HepG2 (cell line): ENCODE data around the gene SSTR5. TPM values are rescaled to one million over a fixed set of nuclear protein-coding genes. Genes with fewer than 3 reads are reported as not detected.

Source experiments
- BHLHE40 ChIP-seq: IDR thresholded peaks from 2 replicates; pipeline ENCODE4 v1.6.1; 2011; ENCODE audit warnings: low read length, improper control_type of control experiment
- BRCA1 ChIP-seq: sonication (generic); formaldehyde crosslinking; IDR thresholded peaks from 2 replicates; pipeline ENCODE4 v1.4.0; 2020; ENCODE audit warnings: missing genetic modification reagents
- EEA1 ChIP-seq: sonication (generic); formaldehyde crosslinking; IDR thresholded peaks from 2 replicates; pipeline ENCODE4 v1.5.1; 2020; ENCODE audit warnings: mild to moderate bottlenecking, missing genetic modification reagents, borderline replicate concordance
- HOXA5 ChIP-seq: sonication (generic); formaldehyde crosslinking; IDR thresholded peaks from 2 replicates; pipeline ENCODE4 v1.4.0; 2020; ENCODE audit warnings: missing genetic modification reagents
- HOXA9 ChIP-seq: sonication (generic); formaldehyde crosslinking; IDR thresholded peaks from 2 replicates; pipeline ENCODE4 v1.8.1; 2022; ENCODE audit warnings: missing genetic modification reagents, mild to moderate bottlenecking, moderate library complexity, borderline replicate concordance
- IKZF1 ChIP-seq: fragments of 450-650 bp; IDR thresholded peaks from 2 replicates; pipeline ENCODE4 v1.7.1; 2016
- NCOA5 ChIP-seq: sonication (generic); formaldehyde crosslinking; IDR thresholded peaks from 2 replicates; pipeline ENCODE4 v1.4.0; 2020; ENCODE audit warnings: missing genetic modification reagents
- NONO ChIP-seq, 2 experiments: fragments of 450-650 bp in 1 of 2; sonication (generic) in 1 of 2; formaldehyde crosslinking in 1 of 2; IDR thresholded peaks in 1 of 2; conservative IDR thresholded peaks in 1 of 2; 2 replicates each; pipeline versions ENCODE4 v1.6.1 to v1.8.0; 2017 to 2022; ENCODE audit warnings: mild to moderate bottlenecking in 1 of 2, missing genetic modification reagents in 1 of 2, moderate library complexity in 1 of 2
- PHF8 ChIP-seq: sonication (generic); formaldehyde crosslinking; IDR thresholded peaks from 2 replicates; pipeline ENCODE4 v1.5.0; 2020; ENCODE audit warnings: missing genetic modification reagents
- RXRA ChIP-seq: sonication (generic); formaldehyde crosslinking; IDR thresholded peaks from 2 replicates; pipeline ENCODE4 v1.5.1; 2020; ENCODE audit warnings: missing genetic modification reagents
- SETDB1 ChIP-seq: sonication (generic); formaldehyde crosslinking; IDR thresholded peaks from 2 replicates; pipeline ENCODE4 v1.5.1; 2020; ENCODE audit warnings: missing genetic modification reagents, mild to moderate bottlenecking, borderline replicate concordance
- YEATS4 ChIP-seq: sonication (generic); formaldehyde crosslinking; IDR thresholded peaks from 2 replicates; pipeline ENCODE4 v1.4.0; 2020; ENCODE audit warnings: missing genetic modification reagents, borderline replicate concordance
- ZBTB42 ChIP-seq: sonication (generic); formaldehyde crosslinking; IDR thresholded peaks from 2 replicates; pipeline ENCODE4 v1.5.0; 2020; ENCODE audit warnings: mild to moderate bottlenecking, missing genetic modification reagents
- ZNF143 ChIP-seq: sonication (generic); formaldehyde crosslinking; IDR thresholded peaks from 2 replicates; pipeline ENCODE4 v1.4.0; 2020; ENCODE audit warnings: missing genetic modification reagents
- ZNF878 ChIP-seq: sonication (generic); formaldehyde crosslinking; IDR thresholded peaks from 2 replicates; pipeline ENCODE4 v1.8.1; 2023; ENCODE audit warnings: mild to moderate bottlenecking, missing genetic modification reagents, moderate library complexity
- ZNF891 ChIP-seq: sonication (generic); formaldehyde crosslinking; IDR thresholded peaks from 2 replicates; pipeline ENCODE4 v1.5.0; 2020; ENCODE audit warnings: mild to moderate bottlenecking, missing genetic modification reagents
- polyA plus RNA-seq, 8 experiments: library from polyadenylated mRNA; depleted of rRNA in 3 of 8; stranded (reverse) in 7 of 8; unstranded in 1 of 8; fragments of >200 nt; fragmentation: Illumina TruSeq in 4 of 8; extraction: Trizol in 4 of 8; gene quantifications; 2 replicates each; pipeline versions ENCODE4 v1.2.1 to v1.2.3, GENCODE V29; 2011 to 2016; ENCODE audit warnings: low read depth in 4 of 8, missing spikeins in 1 of 8, mixed read lengths in 1 of 8; ENCODE audit not compliant: insufficient read depth in 1 of 8
- total RNA-seq, 5 experiments: library from RNA; depleted of rRNA; stranded (reverse); fragments of >200 nt; fragmentation: Illumina TruSeq; extraction: Trizol; gene quantifications; 2 replicates each; pipeline ENCODE4 v1.2.3, GENCODE V29; 2016; ENCODE audit warnings: low read depth in 1 of 5
- TF ChIP-seq, protein P1 (sequence below): sonication (generic); formaldehyde crosslinking; IDR thresholded peaks from 2 replicates; pipeline ENCODE4 v1.4.0; 2020; ENCODE audit warnings: missing genetic modification reagents
- TF ChIP-seq, protein P2 (sequence below): sonication (generic); formaldehyde crosslinking; IDR thresholded peaks from 2 replicates; pipeline ENCODE4 v1.8.0; 2022; ENCODE audit warnings: mild to moderate bottlenecking, missing genetic modification reagents
- TF ChIP-seq, protein P3 (sequence below): sonication (generic); formaldehyde crosslinking; IDR thresholded peaks from 2 replicates; pipeline ENCODE4 v1.4.0; 2020; ENCODE audit warnings: missing genetic modification reagents

Gene SSTR5
- total and polyA plus RNA-seq, 2 of the 13 experiments (the other 11 are each of a cell fraction or from before 2014, with no cell fraction given), result 0.20 to 0.49 TPM

- TF ChIP-seq, protein P1, sequence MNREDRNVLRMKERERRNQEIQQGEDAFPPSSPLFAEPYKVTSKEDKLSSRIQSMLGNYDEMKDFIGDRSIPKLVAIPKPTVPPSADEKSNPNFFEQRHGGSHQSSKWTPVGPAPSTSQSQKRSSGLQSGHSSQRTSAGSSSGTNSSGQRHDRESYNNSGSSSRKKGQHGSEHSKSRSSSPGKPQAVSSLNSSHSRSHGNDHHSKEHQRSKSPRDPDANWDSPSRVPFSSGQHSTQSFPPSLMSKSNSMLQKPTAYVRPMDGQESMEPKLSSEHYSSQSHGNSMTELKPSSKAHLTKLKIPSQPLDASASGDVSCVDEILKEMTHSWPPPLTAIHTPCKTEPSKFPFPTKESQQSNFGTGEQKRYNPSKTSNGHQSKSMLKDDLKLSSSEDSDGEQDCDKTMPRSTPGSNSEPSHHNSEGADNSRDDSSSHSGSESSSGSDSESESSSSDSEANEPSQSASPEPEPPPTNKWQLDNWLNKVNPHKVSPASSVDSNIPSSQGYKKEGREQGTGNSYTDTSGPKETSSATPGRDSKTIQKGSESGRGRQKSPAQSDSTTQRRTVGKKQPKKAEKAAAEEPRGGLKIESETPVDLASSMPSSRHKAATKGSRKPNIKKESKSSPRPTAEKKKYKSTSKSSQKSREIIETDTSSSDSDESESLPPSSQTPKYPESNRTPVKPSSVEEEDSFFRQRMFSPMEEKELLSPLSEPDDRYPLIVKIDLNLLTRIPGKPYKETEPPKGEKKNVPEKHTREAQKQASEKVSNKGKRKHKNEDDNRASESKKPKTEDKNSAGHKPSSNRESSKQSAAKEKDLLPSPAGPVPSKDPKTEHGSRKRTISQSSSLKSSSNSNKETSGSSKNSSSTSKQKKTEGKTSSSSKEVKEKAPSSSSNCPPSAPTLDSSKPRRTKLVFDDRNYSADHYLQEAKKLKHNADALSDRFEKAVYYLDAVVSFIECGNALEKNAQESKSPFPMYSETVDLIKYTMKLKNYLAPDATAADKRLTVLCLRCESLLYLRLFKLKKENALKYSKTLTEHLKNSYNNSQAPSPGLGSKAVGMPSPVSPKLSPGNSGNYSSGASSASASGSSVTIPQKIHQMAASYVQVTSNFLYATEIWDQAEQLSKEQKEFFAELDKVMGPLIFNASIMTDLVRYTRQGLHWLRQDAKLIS (CRISPR knock-in tag), result peak; percentile 85; the same call in 1 of the 2 replicates
- TF ChIP-seq BRCA1 (CRISPR knock-in tag), result peak; percentile 83; the same call in 1 of the 2 replicates
- TF ChIP-seq ZNF878, result peak; percentile 97
- peak; percentile 95 for TF ChIP-seq SETDB1
- no peak for TF ChIP-seq NCOA5
- peak; percentile 42 for TF ChIP-seq PHF8
- TF ChIP-seq HOXA5 (CRISPR knock-in tag), result 0 out of 2 replicates have a peak, but pooled peaks have one; percentile 64
- TF ChIP-seq NONO (IDR thresholded peaks at IDR 0.05), result no peak
- TF ChIP-seq NONO (CRISPR knock-in tag; conservative IDR thresholded peaks at IDR 0.05), result no peak
- TF ChIP-seq ZBTB42 (CRISPR knock-in tag), result peak; percentile 75
- TF ChIP-seq EEA1 (CRISPR knock-in tag), result peak; percentile 88; the same call in 1 of the 2 replicates
- TF ChIP-seq, protein P2, sequence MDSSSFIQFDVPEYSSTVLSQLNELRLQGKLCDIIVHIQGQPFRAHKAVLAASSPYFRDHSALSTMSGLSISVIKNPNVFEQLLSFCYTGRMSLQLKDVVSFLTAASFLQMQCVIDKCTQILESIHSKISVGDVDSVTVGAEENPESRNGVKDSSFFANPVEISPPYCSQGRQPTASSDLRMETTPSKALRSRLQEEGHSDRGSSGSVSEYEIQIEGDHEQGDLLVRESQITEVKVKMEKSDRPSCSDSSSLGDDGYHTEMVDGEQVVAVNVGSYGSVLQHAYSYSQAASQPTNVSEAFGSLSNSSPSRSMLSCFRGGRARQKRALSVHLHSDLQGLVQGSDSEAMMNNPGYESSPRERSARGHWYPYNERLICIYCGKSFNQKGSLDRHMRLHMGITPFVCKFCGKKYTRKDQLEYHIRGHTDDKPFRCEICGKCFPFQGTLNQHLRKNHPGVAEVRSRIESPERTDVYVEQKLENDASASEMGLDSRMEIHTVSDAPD, result peak; percentile 39; the same call in 1 of the 2 replicates
- TF ChIP-seq HOXA9, result peak; percentile 73; the same call in 1 of the 2 replicates
- TF ChIP-seq ZNF891 (CRISPR knock-in tag), result peak; percentile 95
- TF ChIP-seq, protein P3, sequence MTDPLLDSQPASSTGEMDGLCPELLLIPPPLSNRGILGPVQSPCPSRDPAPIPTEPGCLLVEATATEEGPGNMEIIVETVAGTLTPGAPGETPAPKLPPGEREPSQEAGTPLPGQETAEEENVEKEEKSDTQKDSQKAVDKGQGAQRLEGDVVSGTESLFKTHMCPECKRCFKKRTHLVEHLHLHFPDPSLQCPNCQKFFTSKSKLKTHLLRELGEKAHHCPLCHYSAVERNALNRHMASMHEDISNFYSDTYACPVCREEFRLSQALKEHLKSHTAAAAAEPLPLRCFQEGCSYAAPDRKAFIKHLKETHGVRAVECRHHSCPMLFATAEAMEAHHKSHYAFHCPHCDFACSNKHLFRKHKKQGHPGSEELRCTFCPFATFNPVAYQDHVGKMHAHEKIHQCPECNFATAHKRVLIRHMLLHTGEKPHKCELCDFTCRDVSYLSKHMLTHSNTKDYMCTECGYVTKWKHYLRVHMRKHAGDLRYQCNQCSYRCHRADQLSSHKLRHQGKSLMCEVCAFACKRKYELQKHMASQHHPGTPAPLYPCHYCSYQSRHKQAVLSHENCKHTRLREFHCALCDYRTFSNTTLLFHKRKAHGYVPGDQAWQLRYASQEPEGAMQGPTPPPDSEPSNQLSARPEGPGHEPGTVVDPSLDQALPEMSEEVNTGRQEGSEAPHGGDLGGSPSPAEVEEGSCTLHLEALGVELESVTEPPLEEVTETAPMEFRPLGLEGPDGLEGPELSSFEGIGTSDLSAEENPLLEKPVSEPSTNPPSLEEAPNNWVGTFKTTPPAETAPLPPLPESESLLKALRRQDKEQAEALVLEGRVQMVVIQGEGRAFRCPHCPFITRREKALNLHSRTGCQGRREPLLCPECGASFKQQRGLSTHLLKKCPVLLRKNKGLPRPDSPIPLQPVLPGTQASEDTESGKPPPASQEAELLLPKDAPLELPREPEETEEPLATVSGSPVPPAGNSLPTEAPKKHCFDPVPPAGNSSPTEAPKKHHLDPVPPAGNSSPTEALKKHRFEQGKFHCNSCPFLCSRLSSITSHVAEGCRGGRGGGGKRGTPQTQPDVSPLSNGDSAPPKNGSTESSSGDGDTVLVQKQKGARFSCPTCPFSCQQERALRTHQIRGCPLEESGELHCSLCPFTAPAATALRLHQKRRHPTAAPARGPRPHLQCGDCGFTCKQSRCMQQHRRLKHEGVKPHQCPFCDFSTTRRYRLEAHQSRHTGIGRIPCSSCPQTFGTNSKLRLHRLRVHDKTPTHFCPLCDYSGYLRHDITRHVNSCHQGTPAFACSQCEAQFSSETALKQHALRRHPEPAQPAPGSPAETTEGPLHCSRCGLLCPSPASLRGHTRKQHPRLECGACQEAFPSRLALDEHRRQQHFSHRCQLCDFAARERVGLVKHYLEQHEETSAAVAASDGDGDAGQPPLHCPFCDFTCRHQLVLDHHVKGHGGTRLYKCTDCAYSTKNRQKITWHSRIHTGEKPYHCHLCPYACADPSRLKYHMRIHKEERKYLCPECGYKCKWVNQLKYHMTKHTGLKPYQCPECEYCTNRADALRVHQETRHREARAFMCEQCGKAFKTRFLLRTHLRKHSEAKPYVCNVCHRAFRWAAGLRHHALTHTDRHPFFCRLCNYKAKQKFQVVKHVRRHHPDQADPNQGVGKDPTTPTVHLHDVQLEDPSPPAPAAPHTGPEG, result peak; percentile 73; the same call in 1 of the 2 replicates
- TF ChIP-seq YEATS4 (CRISPR knock-in tag), result peak; percentile 84
- peak; percentile 56; the same call in 1 of the 2 replicates for TF ChIP-seq BHLHE40
- TF ChIP-seq IKZF1, result no peak
- TF ChIP-seq RXRA (CRISPR knock-in tag), result peak; percentile 94
- no peak; the same call in 1 of the 2 replicates for TF ChIP-seq ZNF143 (CRISPR knock-in tag)
These were observed 9.9 kb downstream of the SSTR5 start (continued) for GRCh38 chr16:1082266-1082951.
